Measurements from ENCODE around the gene ZNF17. TPM values are rescaled to one million over a fixed set of nuclear protein-coding genes. Genes with fewer than 3 reads are reported as not detected.
A peak's percentile ranks its signal among the peaks of the same experiment; 100 is the strongest.

The ZNF17 gene
- total and polyA plus RNA-seq, 2 donors (not counting 1 experiment from before 2014, with no cell fraction given) = 9.9 to 25.8 TPM

- ChIA-PET POLR2A (no interaction called here), CTCF (no interaction called here)
- Histone ChIP-seq H3K4me1 (ENCODE audit: control insufficient read depth in 2 of 2, insufficient read depth in 2 of 2, low read length in 2 of 2) (no peaks in the 10 kb centered on the region), H3K27me3 (replicated peaks in 1 of 4; ENCODE audit: control extremely low read depth in 1 of 4, control insufficient read depth in 3 of 4, insufficient read depth in 4 of 4, low read length in 3 of 4) (no peaks in the 10 kb centered on the region), H3K4me2 (replicated peaks; ENCODE audit: low read depth, low read length, poor library complexity, severe bottlenecking) (no peak overlapping the region), H3K36me3 (replicated peaks in 1 of 2; ENCODE audit: control extremely low read depth in 1 of 2, control insufficient read depth in 1 of 2, extremely low read depth in 1 of 2, insufficient read depth in 2 of 2, low read length in 1 of 2) (peaks cover 24 to 37% of the 10 kb centered on the region in 2 experiments), H4K20me1 (ENCODE audit: control insufficient read depth, insufficient read depth, low read length, poor library complexity, severe bottlenecking) (no peaks in the 10 kb centered on the region), H3K27ac (ENCODE audit: low read length in 2 of 2) (no peak overlapping the region), H3K79me2 (ENCODE audit: control insufficient read depth, insufficient read depth, low read length) (peaks cover 12% of the 10 kb centered on the region), H3K4me3 (ENCODE audit: control extremely low read depth in 1 of 5, extremely low read depth in 1 of 5, insufficient read depth in 1 of 5, low read depth in 2 of 5, low read length in 4 of 5) (no peak overlapping the region), H3K9ac (ENCODE audit: low read length) (no peak overlapping the region), H3K9me3 (ENCODE audit: control extremely low read depth in 1 of 3, control insufficient read depth in 2 of 3, insufficient read depth in 1 of 3, low read length in 2 of 3) (peaks cover 2 to 36% (median 23%) of the 10 kb centered on the region in 3 donors), H2AFZ (ENCODE audit: insufficient read depth, low read depth, low read length, poor library complexity, severe bottlenecking) (no peak overlapping the region)
- intact Hi-C loops (cut with micrococcal nuclease) = no loop called here
- no peaks in the 10 kb centered on the region for H3K27me3 Mint-ChIP-seq
- no peak for ATAC-seq (ENCODE audit: low read depth)
- no peak overlapping the region for H3K4me3 Mint-ChIP-seq
- TF ChIP-seq EZH2 (IDR thresholded peaks at IDR 0.05; ENCODE audit: borderline replicate concordance, insufficient read depth, low read depth, low read length, poor library complexity, severe bottlenecking) = no peak
- TF ChIP-seq, protein P1, sequence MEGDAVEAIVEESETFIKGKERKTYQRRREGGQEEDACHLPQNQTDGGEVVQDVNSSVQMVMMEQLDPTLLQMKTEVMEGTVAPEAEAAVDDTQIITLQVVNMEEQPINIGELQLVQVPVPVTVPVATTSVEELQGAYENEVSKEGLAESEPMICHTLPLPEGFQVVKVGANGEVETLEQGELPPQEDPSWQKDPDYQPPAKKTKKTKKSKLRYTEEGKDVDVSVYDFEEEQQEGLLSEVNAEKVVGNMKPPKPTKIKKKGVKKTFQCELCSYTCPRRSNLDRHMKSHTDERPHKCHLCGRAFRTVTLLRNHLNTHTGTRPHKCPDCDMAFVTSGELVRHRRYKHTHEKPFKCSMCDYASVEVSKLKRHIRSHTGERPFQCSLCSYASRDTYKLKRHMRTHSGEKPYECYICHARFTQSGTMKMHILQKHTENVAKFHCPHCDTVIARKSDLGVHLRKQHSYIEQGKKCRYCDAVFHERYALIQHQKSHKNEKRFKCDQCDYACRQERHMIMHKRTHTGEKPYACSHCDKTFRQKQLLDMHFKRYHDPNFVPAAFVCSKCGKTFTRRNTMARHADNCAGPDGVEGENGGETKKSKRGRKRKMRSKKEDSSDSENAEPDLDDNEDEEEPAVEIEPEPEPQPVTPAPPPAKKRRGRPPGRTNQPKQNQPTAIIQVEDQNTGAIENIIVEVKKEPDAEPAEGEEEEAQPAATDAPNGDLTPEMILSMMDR (IDR thresholded peaks at IDR 0.05) = no peak
- H3K9me3 Mint-ChIP-seq (ENCODE audit: insufficient read depth) = peaks cover 10% of the 10 kb centered on the region
- no peak for DNase-seq
- H3K27ac Mint-ChIP-seq = no peak overlapping the region
- WGBS (ENCODE audit: insufficient coverage) = no CpG with 5 or more reads among the region's 3 CpGs
- no peaks in the 10 kb centered on the region for H3K4me1 Mint-ChIP-seq
These were observed 10.1 kb downstream of the ZNF17 start for GRCh38 chr19:57421037-57421436.

- H3K27ac ChIP-seq (ENCODE audit: low read length in 2 of 2) = no peak overlapping the region
- no peak for TF ChIP-seq EZH2 (IDR thresholded peaks at IDR 0.05; ENCODE audit: borderline replicate concordance, insufficient read depth, low read depth, low read length, poor library complexity, severe bottlenecking)
- TF ChIP-seq, protein P1 (IDR thresholded peaks at IDR 0.05) = no peak
- H2AFZ ChIP-seq (ENCODE audit: insufficient read depth, low read depth, low read length, poor library complexity, severe bottlenecking) = peak overlapping the region; percentile 87
- H3K4me3 Mint-ChIP-seq = peak overlapping the region; percentile 99
- ATAC-seq (ENCODE audit: low read depth) (no peak), DNase-seq (no peak)
- intact Hi-C loops (cut with micrococcal nuclease) = loop anchor here (1.0 to 10.0 kb wide), 15 partner anchors 23 to 1042 kb away; partner anchors contain the start of genes TRAPPC2B, ZNF134, ZNF17 and ZNF417
- peaks cover 4 to 6% of the 10 kb centered on the region in 2 experiments for H3K36me3 ChIP-seq (replicated peaks in 1 of 2; ENCODE audit: control extremely low read depth in 1 of 2, control insufficient read depth in 1 of 2, extremely low read depth in 1 of 2, insufficient read depth in 2 of 2, low read length in 1 of 2)
- CTCF ChIA-PET = interaction anchor here (1.5 kb wide), 1 partner anchor 29 kb away, joined by 3 read pairs; no protein-coding TSS in a partner anchor
- POLR2A ChIA-PET = no interaction called here
- peaks cover 17% of the 10 kb centered on the region in 2 donors for H3K4me1 ChIP-seq (ENCODE audit: control insufficient read depth in 2 of 2, insufficient read depth in 2 of 2, low read length in 2 of 2)
- H4K20me1 ChIP-seq (ENCODE audit: control insufficient read depth, insufficient read depth, low read length, poor library complexity, severe bottlenecking) = no peaks in the 10 kb centered on the region
- WGBS (ENCODE audit: insufficient coverage) = 30% methylated on average over 11 of the region's 15 CpGs
- peak overlapping the region; percentile 99 for H3K4me2 ChIP-seq (replicated peaks; ENCODE audit: low read depth, low read length, poor library complexity, severe bottlenecking)
- H3K9me3 ChIP-seq (ENCODE audit: control extremely low read depth in 1 of 3, control insufficient read depth in 2 of 3, insufficient read depth in 1 of 3, low read length in 2 of 3) = no peaks in the 10 kb centered on the region
- H3K9ac ChIP-seq (ENCODE audit: low read length) = peak overlapping the region; percentile 85
- H3K27ac Mint-ChIP-seq = peak overlapping the region; percentile 94
- no peaks in the 10 kb centered on the region for H3K9me3 Mint-ChIP-seq (ENCODE audit: insufficient read depth)
- peaks cover 43% of the 10 kb centered on the region for H3K79me2 ChIP-seq (ENCODE audit: control insufficient read depth, insufficient read depth, low read length)
- H3K27me3 Mint-ChIP-seq = no peaks in the 10 kb centered on the region
- peak overlapping the region; percentile 61 to 81 (median 69) for H3K4me3 ChIP-seq (ENCODE audit: control extremely low read depth in 1 of 5, extremely low read depth in 1 of 5, insufficient read depth in 1 of 5, low read depth in 2 of 5, low read length in 4 of 5)
- no peaks in the 10 kb centered on the region for H3K27me3 ChIP-seq (replicated peaks in 1 of 4; ENCODE audit: control extremely low read depth in 1 of 4, control insufficient read depth in 3 of 4, insufficient read depth in 4 of 4, low read length in 3 of 4)
- peaks cover 28% of the 10 kb centered on the region for H3K4me1 Mint-ChIP-seq
These were observed 23.6 kb downstream of the ZNF17 start for GRCh38 chr19:57434386-57435061.
